H1 (cell line): ENCODE data around the gene ADCY7. TPM values are rescaled to one million over a fixed set of nuclear protein-coding genes. Genes with fewer than 3 reads are reported as not detected.

Experiments used
- CTCF ChIA-PET: fragments of 300-600 bp; sonication (Branson Sonifier 250); formaldehyde crosslinking; loops from one replicate; lab custom pipeline; 2021; ENCODE audit not compliant: partially characterized antibody; lab: Charles Lee
- POLR2A ChIA-PET: fragments of 300-600 bp; sonication (Branson Sonifier 250); formaldehyde crosslinking; loops from one replicate; lab custom pipeline; 2021; ENCODE audit warnings: inconsistent platforms; ENCODE audit not compliant: partially characterized antibody; lab: Charles Lee
- DNase-seq, 2 experiments: peaks; one replicate each; pipeline versions ENCODE4 v3.0.0 to v3.0.0-alpha.2; 2010 to 2022; ENCODE audit warnings: low spot score in 2 of 2, low read depth in 1 of 2, mixed read lengths in 1 of 2
- FAIRE-seq: peaks from 2 replicates; lab custom pipeline; 2011; peaks lifted over from hg19 to GRCh38; lab: Jason Lieb, UNC
- H2AFZ ChIP-seq: 2 replicates; pipeline ENCODE4 v1.8.1; 2012; ENCODE audit warnings: low read length, inconsistent platforms
- H2AK5ac ChIP-seq: 2 replicates; pipeline ENCODE4 v1.6.1; 2013; ENCODE audit warnings: low read depth, low read length
- H2BK120ac ChIP-seq: replicated peaks from 2 replicates; pipeline ENCODE3; 2013; ENCODE audit warnings: low read depth, low read length, inconsistent platforms
- H2BK12ac ChIP-seq: 2 replicates; pipeline ENCODE4 v1.6.1; 2013; ENCODE audit warnings: low read depth, low read length
- H2BK15ac ChIP-seq: 2 replicates; pipeline ENCODE4 v1.6.1; 2013; ENCODE audit warnings: low read length
- H2BK20ac ChIP-seq: 2 replicates; pipeline ENCODE4 v1.6.1; 2013; ENCODE audit warnings: low read length
- H2BK5ac ChIP-seq: 2 replicates; pipeline ENCODE4 v1.6.1; 2013; ENCODE audit warnings: low read depth, low read length
- H3K14ac ChIP-seq: 2 replicates; pipeline ENCODE4 v1.6.1; 2013; ENCODE audit warnings: inconsistent platforms; ENCODE audit not compliant: insufficient read length
- H3K18ac ChIP-seq: 2 replicates; pipeline ENCODE4 v1.6.1; 2013; ENCODE audit warnings: low read length; ENCODE audit errors: extremely low read depth
- H3K23ac ChIP-seq: 2 replicates; pipeline ENCODE4 v1.6.1; 2013; ENCODE audit warnings: inconsistent platforms; ENCODE audit not compliant: insufficient read length
- H3K23me2 ChIP-seq: 2 replicates; pipeline ENCODE4 v1.6.1; 2013; ENCODE audit warnings: low read depth, low read length
- H3K27ac ChIP-seq: 2 replicates; pipeline ENCODE4 v1.6.1; 2011; ENCODE audit warnings: low read depth, low read length, inconsistent platforms
- H3K27me3 ChIP-seq, 4 experiments: replicated peaks in 1 of 4; 1 replicate in 1 of 4; 2 replicates in 3 of 4; pipeline versions ENCODE4 v1.6.1 to v1.8.1; 2011 to 2013; ENCODE audit warnings: low read length in 3 of 4, mild to moderate bottlenecking in 3 of 4, inconsistent platforms in 2 of 4, mixed read lengths in 2 of 4, moderate library complexity in 1 of 4; ENCODE audit not compliant: control insufficient read depth in 3 of 4, insufficient read depth in 3 of 4; ENCODE audit errors: extremely low read depth in 1 of 4
- H3K36me3 ChIP-seq, 4 experiments: 2 replicates each; pipeline versions ENCODE4 v1.6.1 to v1.8.1; 2011 to 2013; ENCODE audit warnings: mild to moderate bottlenecking in 4 of 4, low read length in 3 of 4, moderate library complexity in 2 of 4, control low read depth in 1 of 4, inconsistent platforms in 1 of 4; ENCODE audit not compliant: insufficient read depth in 4 of 4, control insufficient read depth in 2 of 4
- H3K4ac ChIP-seq: replicated peaks from 2 replicates; pipeline ENCODE3; 2013; ENCODE audit warnings: low read length, low read depth, mixed read lengths, inconsistent platforms; ENCODE audit not compliant: insufficient read length
- H3K4me1 ChIP-seq, 4 experiments: replicated peaks in 1 of 4; 1 replicate in 1 of 4; 2 replicates in 3 of 4; pipeline versions ENCODE4 v1.6.1 to v1.8.1; 2011 to 2013; ENCODE audit warnings: low read length in 3 of 4, inconsistent platforms in 2 of 4, mixed read lengths in 1 of 4; ENCODE audit not compliant: insufficient read depth in 4 of 4, control insufficient read depth in 3 of 4
- H3K4me2 ChIP-seq, 2 experiments: 2 replicates each; pipeline versions ENCODE4 v1.6.1 to v1.8.1; 2011 to 2013; ENCODE audit warnings: low read depth in 2 of 2, low read length in 2 of 2, control low read depth in 1 of 2, inconsistent platforms in 1 of 2, mild to moderate bottlenecking in 1 of 2; ENCODE audit not compliant: insufficient read depth in 1 of 2
- H3K4me3 ChIP-seq, 4 experiments: fragments of 200-600, 300-600 bp in 1 of 4; sonication (generic), shearing (Covaris generic), sonication (Bioruptor Twin) in 1 of 4; 2 replicates each; pipeline versions ENCODE4 v1.5.1 to v1.8.1; 2011 to 2016; ENCODE audit warnings: low read length in 4 of 4, low read depth in 3 of 4, control low read depth in 2 of 4, inconsistent platforms in 2 of 4, mild to moderate bottlenecking in 2 of 4, mixed read lengths in 1 of 4, moderate library complexity in 1 of 4; ENCODE audit not compliant: insufficient read depth in 2 of 4; ENCODE audit errors: extremely low read depth in 1 of 4
- H3K56ac ChIP-seq: replicated peaks from 2 replicates; pipeline ENCODE3; 2013; ENCODE audit warnings: low read depth, mild to moderate bottlenecking, mixed read lengths, low read length, inconsistent platforms; ENCODE audit not compliant: insufficient read length
- H3K79me1 ChIP-seq: 2 replicates; pipeline ENCODE4 v1.6.1; 2013; ENCODE audit warnings: low read depth, low read length, control low read depth
- H3K79me2 ChIP-seq, 2 experiments: 2 replicates each; pipeline versions ENCODE4 v1.6.1 to v1.8.1; 2012 to 2013; ENCODE audit warnings: low read length in 2 of 2, mild to moderate bottlenecking in 2 of 2, inconsistent platforms in 1 of 2; ENCODE audit not compliant: insufficient read depth in 2 of 2, control insufficient read depth in 1 of 2
- H3K9ac ChIP-seq, 4 experiments: replicated peaks in 1 of 4; 1 replicate in 1 of 4; 2 replicates in 3 of 4; pipeline versions ENCODE4 v1.6.1 to v1.8.1; 2011 to 2013; ENCODE audit warnings: low read depth in 3 of 4, low read length in 3 of 4, control low read depth in 2 of 4, mild to moderate bottlenecking in 2 of 4, moderate library complexity in 2 of 4, inconsistent platforms in 1 of 4; ENCODE audit errors: extremely low read depth in 1 of 4
- H3K9me3 ChIP-seq, 2 experiments: 2 replicates each; pipeline versions ENCODE4 v1.6.1 to v1.8.1; 2012 to 2013; ENCODE audit warnings: mild to moderate bottlenecking in 2 of 2, moderate library complexity in 2 of 2, control low read depth in 1 of 2, inconsistent platforms in 1 of 2, low read depth in 1 of 2, low read length in 1 of 2, mixed read lengths in 1 of 2; ENCODE audit not compliant: insufficient read depth in 2 of 2
- H4K20me1 ChIP-seq, 2 experiments: replicated peaks in 1 of 2; 2 replicates each; pipeline versions ENCODE3 to v1.8.1; 2011 to 2013; ENCODE audit warnings: inconsistent platforms in 2 of 2, low read length in 2 of 2, mild to moderate bottlenecking in 1 of 2; ENCODE audit not compliant: insufficient read depth in 2 of 2, control insufficient read depth in 1 of 2
- H4K5ac ChIP-seq: 2 replicates; pipeline ENCODE4 v1.6.1; 2013; ENCODE audit warnings: low read length, low read depth, mixed read lengths, inconsistent platforms; ENCODE audit not compliant: insufficient read length
- H4K8ac ChIP-seq: 2 replicates; pipeline ENCODE4 v1.8.0; 2013; ENCODE audit warnings: mild to moderate bottlenecking, moderate library complexity, low read length, inconsistent platforms; ENCODE audit not compliant: insufficient read depth; ENCODE audit errors: extremely low read depth
- H4K91ac ChIP-seq: replicated peaks from 2 replicates; pipeline ENCODE3; 2013; ENCODE audit warnings: low read length, mixed read lengths, inconsistent platforms; ENCODE audit not compliant: insufficient read length
- TBP ChIP-seq: IDR thresholded peaks from 2 replicates; pipeline ENCODE4 v1.6.1; 2011; ENCODE audit warnings: low read depth, low read length, improper control_type of control experiment
- TCF12 ChIP-seq: IDR thresholded peaks from 2 replicates; pipeline ENCODE4 v1.6.1; 2011; ENCODE audit warnings: low read depth, mild to moderate bottlenecking, low read length
- YY1 ChIP-seq: IDR thresholded peaks from 2 replicates; pipeline ENCODE4 v1.6.1; 2011; ENCODE audit warnings: low read depth, mild to moderate bottlenecking, low read length
- WGBS, 2 experiments: shearing (Covaris generic) in 1 of 2; methylation state at CpG; one replicate each; pipeline versions ENCODE4 v1.1.6 to v1.1.7; 2013 to 2015; ENCODE audit warnings: low lambda C conversion rate in 2 of 2, mixed read lengths in 2 of 2, inconsistent platforms in 1 of 2, low coverage in 1 of 2, missing lambda C conversion rate in 1 of 2; ENCODE audit not compliant: insufficient replicate concordance in 2 of 2, insufficient coverage in 1 of 2, insufficient read length in 1 of 2; ENCODE audit errors: extremely low coverage in 1 of 2, missing lambda C conversion rate in 1 of 2; 5-methylcytosine and 5-hydroxymethylcytosine counted together
- polyA plus RNA-seq, 7 experiments: library from polyadenylated mRNA; depleted of rRNA in 3 of 7; stranded (reverse) in 5 of 7; unstranded in 2 of 7; fragments of >200 nt in 5 of 7; fragments of 200-250 nt in 2 of 7; gene quantifications; 1 replicate in 5 of 7; 2 replicates in 1 of 7; 4 replicates in 1 of 7; pipeline versions ENCODE4 v1.2.1 to v1.2.3, GENCODE V29; 2011 to 2013; ENCODE audit warnings: missing spikeins in 2 of 7, mixed read lengths in 2 of 7
- total RNA-seq: library from RNA; stranded (reverse); fragmentation: NEBNext Ultra II Directional; extraction: Animal tissue kit (Norgen Biotek cat#: 25700); gene quantifications from 2 replicates; pipeline ENCODE4 v1.2.1, GENCODE V29; 2021

The ADCY7 gene
- total and polyA plus RNA-seq, 2 of the 8 experiments (the other 6 are each of a cell fraction or from before 2014, with no cell fraction given): 2.4 to 5.1 TPM

DNA sequence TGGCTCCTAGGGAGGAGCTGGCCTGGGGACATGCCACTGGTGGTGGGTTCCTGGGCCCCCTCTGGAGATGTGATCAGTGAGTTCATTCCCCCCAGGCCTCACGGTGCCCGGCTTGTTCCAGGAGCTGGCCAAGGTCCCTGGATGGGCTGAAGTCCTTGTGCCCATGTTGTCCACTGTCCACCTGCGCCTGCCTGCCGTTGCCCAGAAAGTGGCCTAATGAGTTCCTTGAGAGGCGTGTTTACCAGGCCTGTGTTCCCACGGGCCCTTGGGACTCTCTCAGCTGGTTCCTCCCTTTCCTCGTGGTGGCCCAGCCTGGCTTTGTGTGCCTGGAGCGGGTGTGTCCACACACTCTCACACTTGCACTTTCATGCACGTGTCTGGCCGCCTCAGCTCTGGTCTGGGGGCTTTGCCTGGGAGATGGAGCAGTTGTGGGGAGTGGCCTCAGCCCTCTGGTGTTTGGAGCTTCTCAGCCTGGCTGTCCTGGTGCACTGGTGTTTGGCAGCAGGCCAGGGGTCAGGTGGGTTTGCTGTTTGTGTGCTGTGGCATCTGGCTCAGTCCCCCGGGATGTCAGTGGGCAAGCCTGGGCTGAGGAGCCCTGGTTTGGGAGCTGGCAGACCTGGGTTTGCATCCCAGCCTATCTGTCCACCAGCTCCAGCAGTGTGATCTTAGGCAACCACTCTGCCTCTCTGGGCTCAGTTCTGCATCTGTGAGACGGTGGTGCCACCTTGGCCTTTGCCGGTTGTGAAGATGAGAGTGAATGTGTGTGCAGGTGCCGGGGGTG lies 18.0 kb downstream of the ADCY7 start:
- Histone ChIP-seq H2BK12ac (no peak overlapping the region), H2BK120ac (no peak overlapping the region), H3K4ac (no peak overlapping the region), H4K20me1 (peaks cover 0 to 3% of the 10 kb centered on the region in 2 experiments), H3K79me2 (no peaks in the 10 kb centered on the region), H2AK5ac (no peak overlapping the region), H2BK20ac (no peak overlapping the region), H3K23me2 (no peaks in the 10 kb centered on the region), H2AFZ (no peak overlapping the region), H3K9me3 (peaks cover 5 to 6% of the 10 kb centered on the region in 2 experiments; a peak in 3 of 4 replicates), H3K23ac (no peak overlapping the region), H2BK15ac (no peak overlapping the region)
- DNase-seq: no peak
- POLR2A ChIA-PET: no interaction called here
- TF ChIP-seq YY1 (no peak), TCF12 (no peak), TBP (no peak)
- TF ChIP-seq, all 59 proteins: peak for 0
- H3K4me1 ChIP-seq: peaks cover 0 to 5% (median 0%) of the 10 kb centered on the region in 4 experiments; a peak in 1 of 7 replicates
- no peak overlapping the region for H3K18ac ChIP-seq
- FAIRE-seq: no peak
- H3K56ac ChIP-seq: no peak overlapping the region
- no peak overlapping the region for H4K5ac ChIP-seq
- no peaks in the 10 kb centered on the region for H3K36me3 ChIP-seq
- no peak overlapping the region for H4K91ac ChIP-seq
- no peak overlapping the region for H2BK5ac ChIP-seq
- H4K8ac ChIP-seq: no peak overlapping the region
- no peaks in the 10 kb centered on the region for H3K27me3 ChIP-seq
- no peak overlapping the region for H3K27ac ChIP-seq
- H3K14ac ChIP-seq: no peak overlapping the region
- CTCF ChIA-PET: interaction anchor here (0.6 to 2.2 kb wide), 5 partner anchors 10 to 1688 kb away, joined by 3 to 13 read pairs (median 4); no protein-coding TSS in a partner anchor
- no peak overlapping the region for H3K4me2 ChIP-seq
- H3K79me1 ChIP-seq: no peaks in the 10 kb centered on the region; the same call in 1 of the 2 replicates
- no peak overlapping the region for H3K4me3 ChIP-seq
- no peak overlapping the region for H3K9ac ChIP-seq
- 83% methylated on average over 10 of the region's 14 CpGs; no CpG with 5 or more reads in 1 of the 2 experiments for WGBS, 2 experiments
